ENCODE data around the gene LRP8. TPM values are rescaled to one million over a fixed set of nuclear protein-coding genes. Genes with fewer than 3 reads are reported as not detected.

The LRP8 gene
- total RNA-seq, 1 experiment from 2014 or later: 56.3 TPM

GRCh38 chr1:53311702-53312305 is 16.1 kb downstream of the LRP8 start (continued):
- TF ChIP-seq ELF1 (IDR thresholded peaks at IDR 0.05; ENCODE audit: borderline replicate concordance, low read depth) (no peak), ZFX (IDR thresholded peaks at IDR 0.05) (no peak), MAX (IDR thresholded peaks at IDR 0.05) (no peak)

- H3K79me2 ChIP-seq (ENCODE audit: insufficient read depth, low read length): peaks cover 66% of the 10 kb centered on the region; the same call in 1 of the 2 replicates
- ChIA-PET CTCF (interaction anchor here (1.5 kb wide), 1 partner anchor 83 kb away, joined by 4 read pairs; no protein-coding TSS in a partner anchor), POLR2A (no interaction called here), RAD21 (ENCODE audit: low non-redundant PET in 1 of 2, low total read pairs in 2 of 2, uncharacterized antibody in 2 of 2, unreplicated experiment in 2 of 2) (no interaction called here)
- intact Hi-C loops (cut with micrococcal nuclease): no loop called here
- no peak overlapping the region for H3K4me2 ChIP-seq (ENCODE audit: low read length)
- no peaks in the 10 kb centered on the region for H3K27me3 ChIP-seq (ENCODE audit: insufficient read depth, low read length)
- H3K4me3 ChIP-seq (replicated peaks in 1 of 2; ENCODE audit: low read depth in 1 of 2, low read length in 2 of 2): no peak overlapping the region
- no peak overlapping the region for H3K9ac ChIP-seq (ENCODE audit: low read length)
- no peaks in the 10 kb centered on the region for H3K9me2 ChIP-seq (ENCODE audit: insufficient read depth)
- H3K27ac ChIP-seq (ENCODE audit: low read depth, low read length): no peak overlapping the region
- H3K9me3 ChIP-seq (ENCODE audit: control insufficient read depth in 1 of 2, insufficient read depth in 1 of 2, low read depth in 1 of 2, low read length in 2 of 2): no peaks in the 10 kb centered on the region
- peaks cover under 1 to 6% of the 10 kb centered on the region in 2 experiments; a peak in 2 of 4 replicates for H3K4me1 ChIP-seq (ENCODE audit: control insufficient read depth in 1 of 2, insufficient read depth in 2 of 2, low read length in 2 of 2)
- H2AFZ ChIP-seq (ENCODE audit: low read depth, low read length, poor library complexity, severe bottlenecking): no peak overlapping the region
- no TSS peak for BruUV-seq (replicated peaks)
- H4K20me1 ChIP-seq (ENCODE audit: insufficient read depth): no peaks in the 10 kb centered on the region
- no peak for ATAC-seq
- TF ChIP-seq POLR2A (IDR thresholded peaks at IDR 0.05; ENCODE audit: borderline replicate concordance, extremely low read depth, insufficient read depth, insufficient read length) (no peak), ZFX (IDR thresholded peaks at IDR 0.05) (no peak), YY1 (IDR thresholded peaks at IDR 0.05; ENCODE audit: extremely low read depth, insufficient replicate concordance, low read depth, low read length) (no peak), EZH2 (IDR thresholded peaks at IDR 0.05) (no peak), SRF (IDR thresholded peaks at IDR 0.05; ENCODE audit: low read depth) (no peak), CBX3 (IDR thresholded peaks at IDR 0.05; ENCODE audit: low read depth) (no peak)
- peaks cover 0 to 20% of the 10 kb centered on the region in 2 experiments; a peak in 1 of 4 replicates for H3K36me3 ChIP-seq (ENCODE audit: control insufficient read depth in 1 of 2, insufficient read depth in 2 of 2, low read length in 2 of 2)
- no peak for DNase-seq (ENCODE audit: low read depth, low spot score)
Measured at GRCh38 chr1:53310847-53311681, 16.8 kb downstream of the LRP8 start.
